Activated naive CD4-positive, alpha-beta T cell treated with anti-CD3 and anti-CD28 coated beads, Interleukin-2, amount 50 U/mL, for 72 hours (primary cell): ENCODE results near the gene EEF1AKMT4. TPM values are rescaled to one million over a fixed set of nuclear protein-coding genes. Genes with fewer than 3 reads are reported as not detected.

Source experiments
- ATAC-seq, 2 donors: fragments of 150-1000 bp; cut with Tn5 transposase; 2 replicates each; pipeline ENCODE4 v1.10.0; 2021; ENCODE audit warnings: mild to moderate bottlenecking in 2 of 2, moderate library complexity in 2 of 2
- DNase-seq, 2 donors: peaks; one replicate each; pipeline ENCODE4 v3.0.0; 2021 to 2022; ENCODE audit warnings: low spot score in 2 of 2
- H3K27ac Mint-ChIP-seq, 2 donors: one replicate each; pipeline ENCODE4 v1.8.0; 2022; ENCODE audit warnings: mild to moderate bottlenecking in 2 of 2, mixed read lengths in 2 of 2
- H3K36me3 Mint-ChIP-seq, 2 donors: one replicate each; pipeline ENCODE4 v1.8.0; 2022; ENCODE audit warnings: mixed read lengths in 2 of 2
- H3K9me3 Mint-ChIP-seq, 2 donors: one replicate each; pipeline ENCODE4 v1.8.0; 2022; ENCODE audit warnings: mixed read lengths in 2 of 2
- total RNA-seq, 2 donors: library from RNA; stranded (reverse); gene quantifications; one replicate each; pipeline ENCODE4 v1.2.3, GENCODE V29; 2022

Gene EEF1AKMT4
- total RNA-seq, 2 donors from 2014 or later = 8.3 to 9.9 TPM

GRCh38 chr3:184305577-184305976 is 56.1 kb downstream of the EEF1AKMT4 start:
- no peaks in the 10 kb centered on the region for H3K9me3 Mint-ChIP-seq
- DNase-seq = no peak
- ATAC-seq = peak in 1 of 2 donors; percentile 58
- H3K27ac Mint-ChIP-seq = peak overlapping the region in 1 of 2 donors; percentile 47
- peaks cover 22 to 39% of the 10 kb centered on the region in 2 donors for H3K36me3 Mint-ChIP-seq

- ATAC-seq (no peak), DNase-seq (no peak)
- Mint-ChIP-seq H3K9me3 (no peaks in the 10 kb centered on the region), H3K27ac (peak overlapping the region in 1 of 2 donors; percentile 47), H3K36me3 (peaks cover 17 to 36% of the 10 kb centered on the region in 2 donors)
These were observed 57.0 kb downstream of the EEF1AKMT4 start for GRCh38 chr3:184306341-184306972.

GRCh38 chr3:184307915-184308314 is 58.4 kb downstream of the EEF1AKMT4 start:
- DNase-seq = no peak
- peaks cover 10 to 36% of the 10 kb centered on the region in 2 donors for H3K36me3 Mint-ChIP-seq
- no peak for ATAC-seq
- peak overlapping the region; percentile 18 to 35 for H3K27ac Mint-ChIP-seq
- H3K9me3 Mint-ChIP-seq = no peaks in the 10 kb centered on the region

Other genes with a start within 250 kb of the EEF1AKMT4 start
- 10 to 100 TPM in 1 of 2 donors, 1 to 10 TPM in 1; 9.1 to 22.4 TPM for gene ABCC5, start 231.8 kb upstream of the EEF1AKMT4 start, total RNA-seq
- gene HTR3D, start 217.9 kb upstream of the EEF1AKMT4 start, total RNA-seq = not detected
- not detected for gene HTR3C, start 196.6 kb upstream of the EEF1AKMT4 start, total RNA-seq
- not detected for gene HTR3E, start 152.6 kb upstream of the EEF1AKMT4 start, total RNA-seq
- 10 to 100 TPM; 48.6 to 56.1 TPM for gene EIF2B5, start 114.3 kb upstream of the EEF1AKMT4 start, total RNA-seq
- gene DVL3, start 94.3 kb upstream of the EEF1AKMT4 start, total RNA-seq = 10 to 100 TPM; 30.1 to 41.7 TPM
- 100 to 1,000 TPM; 207 to 288 TPM for gene AP2M1, start 74.8 kb upstream of the EEF1AKMT4 start, total RNA-seq
- gene ABCF3, start 63.5 kb upstream of the EEF1AKMT4 start, total RNA-seq = 10 to 100 TPM; 76.6 to 81.3 TPM
- not detected for gene VWA5B2, start 20.1 kb upstream of the EEF1AKMT4 start, total RNA-seq
- 10 to 100 TPM; 35.5 to 35.8 TPM for gene ALG3, start 710 bp upstream of the EEF1AKMT4 start, total RNA-seq
- gene CAMK2N2, start 11.9 kb downstream of the EEF1AKMT4 start, total RNA-seq = under 1 TPM; 0.18 to 0.34 TPM
- under 1 TPM in 1 of 2 donors, not detected in 1; 0.18 TPM for gene ECE2, start 26.4 kb downstream of the EEF1AKMT4 start, total RNA-seq
- gene PSMD2, start 49.6 kb downstream of the EEF1AKMT4 start, total RNA-seq = 100 to 1,000 TPM; 241 to 252 TPM
- gene EIF4G1, start 64.9 kb downstream of the EEF1AKMT4 start, total RNA-seq = 100 to 1,000 TPM; 256 to 376 TPM
- gene FAM131A, start 87.9 kb downstream of the EEF1AKMT4 start, total RNA-seq = 1 to 10 TPM; 4.1 to 6.8 TPM
- gene CLCN2, start 111.9 kb downstream of the EEF1AKMT4 start, total RNA-seq = 10 to 100 TPM in 1 of 2 donors, 1 to 10 TPM in 1; 6.5 to 13.9 TPM
- gene POLR2H, start 112.0 kb downstream of the EEF1AKMT4 start, total RNA-seq = 100 to 1,000 TPM; 112 to 177 TPM
- not detected for gene THPO, start 128.5 kb downstream of the EEF1AKMT4 start, total RNA-seq
- under 1 TPM in 1 of 2 donors, not detected in 1; 0.49 TPM for gene CHRD, start 130.4 kb downstream of the EEF1AKMT4 start, total RNA-seq